Measurements from ENCODE around the gene KRTAP3-2. TPM values are rescaled to one million over a fixed set of nuclear protein-coding genes. Genes with fewer than 3 reads are reported as not detected.

KRTAP3-2 gene
- total RNA-seq, 1 experiment from 2014 or later: not detected

GRCh38 chr17:40953881-40954280 lies 45.8 kb downstream of the KRTAP3-2 start:
- POLR2A ChIA-PET: no interaction called here
- ATAC-seq: no peak
- peaks cover 7% of the 10 kb centered on the region for H3K27me3 ChIP-seq (ENCODE audit: control insufficient read depth, insufficient read depth, low read length)
- H3K4me1 ChIP-seq (ENCODE audit: control insufficient read depth, insufficient read depth, low read length): no peaks in the 10 kb centered on the region
- TF ChIP-seq, protein P1, sequence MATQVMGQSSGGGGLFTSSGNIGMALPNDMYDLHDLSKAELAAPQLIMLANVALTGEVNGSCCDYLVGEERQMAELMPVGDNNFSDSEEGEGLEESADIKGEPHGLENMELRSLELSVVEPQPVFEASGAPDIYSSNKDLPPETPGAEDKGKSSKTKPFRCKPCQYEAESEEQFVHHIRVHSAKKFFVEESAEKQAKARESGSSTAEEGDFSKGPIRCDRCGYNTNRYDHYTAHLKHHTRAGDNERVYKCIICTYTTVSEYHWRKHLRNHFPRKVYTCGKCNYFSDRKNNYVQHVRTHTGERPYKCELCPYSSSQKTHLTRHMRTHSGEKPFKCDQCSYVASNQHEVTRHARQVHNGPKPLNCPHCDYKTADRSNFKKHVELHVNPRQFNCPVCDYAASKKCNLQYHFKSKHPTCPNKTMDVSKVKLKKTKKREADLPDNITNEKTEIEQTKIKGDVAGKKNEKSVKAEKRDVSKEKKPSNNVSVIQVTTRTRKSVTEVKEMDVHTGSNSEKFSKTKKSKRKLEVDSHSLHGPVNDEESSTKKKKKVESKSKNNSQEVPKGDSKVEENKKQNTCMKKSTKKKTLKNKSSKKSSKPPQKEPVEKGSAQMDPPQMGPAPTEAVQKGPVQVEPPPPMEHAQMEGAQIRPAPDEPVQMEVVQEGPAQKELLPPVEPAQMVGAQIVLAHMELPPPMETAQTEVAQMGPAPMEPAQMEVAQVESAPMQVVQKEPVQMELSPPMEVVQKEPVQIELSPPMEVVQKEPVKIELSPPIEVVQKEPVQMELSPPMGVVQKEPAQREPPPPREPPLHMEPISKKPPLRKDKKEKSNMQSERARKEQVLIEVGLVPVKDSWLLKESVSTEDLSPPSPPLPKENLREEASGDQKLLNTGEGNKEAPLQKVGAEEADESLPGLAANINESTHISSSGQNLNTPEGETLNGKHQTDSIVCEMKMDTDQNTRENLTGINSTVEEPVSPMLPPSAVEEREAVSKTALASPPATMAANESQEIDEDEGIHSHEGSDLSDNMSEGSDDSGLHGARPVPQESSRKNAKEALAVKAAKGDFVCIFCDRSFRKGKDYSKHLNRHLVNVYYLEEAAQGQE (IDR thresholded peaks at IDR 0.05; ENCODE audit: insufficient read depth in 1 of 2, low read depth in 2 of 2, low read length in 1 of 2): no peak
- H3K4me3 ChIP-seq (ENCODE audit: low read depth in 2 of 2, low read length in 2 of 2): no peak overlapping the region
- CTCF ChIA-PET: no interaction called here
- no peak overlapping the region for H3K27ac ChIP-seq (ENCODE audit: low read length)
- in situ Hi-C loops (cut with HindIII; ENCODE audit: low pct_unique_long_range_greater_than_20kb, low sequenced_read_pairs): no loop called here
- intact Hi-C loops (cut with micrococcal nuclease; ENCODE audit: unreplicated experiment): no loop called here
- no peaks in the 10 kb centered on the region for H3K36me3 ChIP-seq (ENCODE audit: control insufficient read depth, insufficient read depth, low read length)
- H3K9me3 ChIP-seq (ENCODE audit: control insufficient read depth, insufficient read depth, low read depth, low read length): no peaks in the 10 kb centered on the region
- no peak for DNase-seq (ENCODE audit: low read depth, low spot score)
- no TSS peak for BruUV-seq (replicated peaks)

DNA sequence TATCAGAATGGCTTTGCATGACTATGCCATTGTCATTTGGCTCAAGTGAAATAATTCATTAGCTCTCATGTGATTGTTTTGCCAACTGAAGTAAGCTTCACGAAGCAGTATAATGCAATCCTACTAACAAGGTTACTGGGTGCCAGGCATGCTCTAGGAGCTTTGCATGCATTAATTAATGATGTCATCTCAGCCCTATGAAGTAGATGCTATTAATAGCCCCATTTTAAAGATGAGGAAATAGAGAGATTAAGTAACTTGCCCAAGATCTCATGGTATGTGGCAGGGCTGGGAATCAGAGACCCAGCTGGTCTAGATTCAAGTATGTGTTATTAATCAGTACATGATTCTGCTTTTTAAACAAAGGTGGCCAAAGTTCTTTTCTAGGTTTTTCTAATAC lies 47.0 kb downstream of the KRTAP3-2 start:
- CTCF ChIA-PET: no interaction called here
- H3K4me1 ChIP-seq (ENCODE audit: control insufficient read depth, insufficient read depth, low read length): no peaks in the 10 kb centered on the region
- POLR2A ChIA-PET: no interaction called here
- H3K27me3 ChIP-seq (ENCODE audit: control insufficient read depth, insufficient read depth, low read length): peaks cover 7% of the 10 kb centered on the region
- no peak for DNase-seq (ENCODE audit: low read depth, low spot score)
- H3K27ac ChIP-seq (ENCODE audit: low read length): no peak overlapping the region
- H3K4me3 ChIP-seq (ENCODE audit: low read depth in 2 of 2, low read length in 2 of 2): no peak overlapping the region
- intact Hi-C loops (cut with micrococcal nuclease; ENCODE audit: unreplicated experiment) (no loop called here), in situ Hi-C loops (cut with HindIII; ENCODE audit: low pct_unique_long_range_greater_than_20kb, low sequenced_read_pairs) (no loop called here)
- no peaks in the 10 kb centered on the region for H3K9me3 ChIP-seq (ENCODE audit: control insufficient read depth, insufficient read depth, low read depth, low read length)
- no TSS peak for BruUV-seq (replicated peaks)
- no peak for ATAC-seq
- H3K36me3 ChIP-seq (ENCODE audit: control insufficient read depth, insufficient read depth, low read length): no peaks in the 10 kb centered on the region
- TF ChIP-seq SIN3A (IDR thresholded peaks at IDR 0.05; ENCODE audit: borderline replicate concordance, insufficient read depth, low read depth, low read length): no peak
- no peak for TF ChIP-seq POLR2AphosphoS5 (IDR thresholded peaks at IDR 0.05; ENCODE audit: low read depth, low read length)
- TF ChIP-seq TCF7L2 (IDR thresholded peaks at IDR 0.05; ENCODE audit: low read depth, low read length): no peak
- TF ChIP-seq, protein P2, sequence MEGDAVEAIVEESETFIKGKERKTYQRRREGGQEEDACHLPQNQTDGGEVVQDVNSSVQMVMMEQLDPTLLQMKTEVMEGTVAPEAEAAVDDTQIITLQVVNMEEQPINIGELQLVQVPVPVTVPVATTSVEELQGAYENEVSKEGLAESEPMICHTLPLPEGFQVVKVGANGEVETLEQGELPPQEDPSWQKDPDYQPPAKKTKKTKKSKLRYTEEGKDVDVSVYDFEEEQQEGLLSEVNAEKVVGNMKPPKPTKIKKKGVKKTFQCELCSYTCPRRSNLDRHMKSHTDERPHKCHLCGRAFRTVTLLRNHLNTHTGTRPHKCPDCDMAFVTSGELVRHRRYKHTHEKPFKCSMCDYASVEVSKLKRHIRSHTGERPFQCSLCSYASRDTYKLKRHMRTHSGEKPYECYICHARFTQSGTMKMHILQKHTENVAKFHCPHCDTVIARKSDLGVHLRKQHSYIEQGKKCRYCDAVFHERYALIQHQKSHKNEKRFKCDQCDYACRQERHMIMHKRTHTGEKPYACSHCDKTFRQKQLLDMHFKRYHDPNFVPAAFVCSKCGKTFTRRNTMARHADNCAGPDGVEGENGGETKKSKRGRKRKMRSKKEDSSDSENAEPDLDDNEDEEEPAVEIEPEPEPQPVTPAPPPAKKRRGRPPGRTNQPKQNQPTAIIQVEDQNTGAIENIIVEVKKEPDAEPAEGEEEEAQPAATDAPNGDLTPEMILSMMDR (IDR thresholded peaks at IDR 0.05): no peak
- TF ChIP-seq, protein P1 (IDR thresholded peaks at IDR 0.05; ENCODE audit: insufficient read depth in 1 of 2, low read depth in 2 of 2, low read length in 1 of 2): no peak
